HFFc6 (cell line): ENCODE results near the gene CREB3L2. TPM values are rescaled to one million over a fixed set of nuclear protein-coding genes. Genes with fewer than 3 reads are reported as not detected.
"Not testable (repeated sequence)": the region's sequence is repeated elsewhere in the genome, so short reads cannot be mapped to it uniquely, and the experiment has no call there.

Experiments
- DNase-seq: peaks from one replicate; pipeline ENCODE4 v3.0.0-alpha.2; 2018
- H3K27ac Mint-ChIP-seq: 2 replicates; pipeline ENCODE4 v1.8.0; 2020; ENCODE audit warnings: mild to moderate bottlenecking, mixed read lengths
- H3K27me3 Mint-ChIP-seq: 2 replicates; pipeline ENCODE4 v1.8.0; 2021; ENCODE audit warnings: mild to moderate bottlenecking, moderate library complexity, mixed read lengths; ENCODE audit not compliant: insufficient read depth
- H3K36me3 Mint-ChIP-seq: 2 replicates; pipeline ENCODE4 v1.8.0; 2021; ENCODE audit warnings: low read depth, mixed read lengths
- H3K4me1 Mint-ChIP-seq: 2 replicates; pipeline ENCODE4 v1.8.0; 2020; ENCODE audit warnings: low read depth, mixed read lengths
- H3K4me3 Mint-ChIP-seq: 2 replicates; pipeline ENCODE4 v1.8.0; 2020; ENCODE audit warnings: mild to moderate bottlenecking, moderate library complexity, mixed read lengths
- H3K9me3 Mint-ChIP-seq: 2 replicates; pipeline ENCODE4 v1.8.0; 2020; ENCODE audit warnings: mild to moderate bottlenecking, mixed read lengths
- total RNA-seq, 6 experiments: library from RNA; stranded (reverse); fragmentation: NEBNext Ultra II Directional; extraction: Animal tissue kit (Norgen Biotek cat#: 25700); gene quantifications; 2 replicates in 1 of 6; 3 replicates in 5 of 6; pipeline ENCODE4 v1.2.3, GENCODE V29; 2021
- TF ChIP-seq, protein P1 (sequence below): fragments of 200-600 bp; sonication (generic); IDR thresholded peaks from 2 replicates; pipeline ENCODE4 v1.5.0; 2021; ENCODE audit warnings: antibody characterized with exemption, mild to moderate bottlenecking

Gene CREB3L2
- total RNA-seq, 6 experiments from 2014 or later = 112 to 139 (median 123) TPM

DNA sequence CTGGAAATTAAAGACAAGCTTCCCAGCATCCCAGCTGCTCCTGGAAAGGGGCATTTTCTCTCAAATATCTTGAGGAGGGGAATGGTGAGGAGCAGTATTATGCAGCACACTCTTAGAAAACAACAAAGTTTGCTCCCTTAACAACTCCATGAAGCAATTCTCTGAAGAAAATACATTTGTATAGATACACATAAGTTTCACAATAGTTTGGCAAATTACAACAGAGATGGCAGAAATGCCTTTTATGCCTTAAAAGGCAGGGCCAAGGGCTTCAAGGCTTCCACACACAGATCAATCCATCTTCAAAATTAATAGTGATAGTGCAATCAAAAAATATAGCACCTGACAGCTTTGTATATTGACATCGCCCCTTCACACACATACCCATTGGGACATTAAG lies 167.3 kb downstream of the CREB3L2 start:
- Mint-ChIP-seq H3K27me3 (no peaks in the 10 kb centered on the region; the same call in 1 of the 2 replicates), H3K27ac (no peak overlapping the region), H3K9me3 (peaks cover 34% of the 10 kb centered on the region), H3K4me1 (peaks cover 17% of the 10 kb centered on the region), H3K4me3 (no peak overlapping the region), H3K36me3 (peaks cover 50% of the 10 kb centered on the region)
- TF ChIP-seq, protein P1, sequence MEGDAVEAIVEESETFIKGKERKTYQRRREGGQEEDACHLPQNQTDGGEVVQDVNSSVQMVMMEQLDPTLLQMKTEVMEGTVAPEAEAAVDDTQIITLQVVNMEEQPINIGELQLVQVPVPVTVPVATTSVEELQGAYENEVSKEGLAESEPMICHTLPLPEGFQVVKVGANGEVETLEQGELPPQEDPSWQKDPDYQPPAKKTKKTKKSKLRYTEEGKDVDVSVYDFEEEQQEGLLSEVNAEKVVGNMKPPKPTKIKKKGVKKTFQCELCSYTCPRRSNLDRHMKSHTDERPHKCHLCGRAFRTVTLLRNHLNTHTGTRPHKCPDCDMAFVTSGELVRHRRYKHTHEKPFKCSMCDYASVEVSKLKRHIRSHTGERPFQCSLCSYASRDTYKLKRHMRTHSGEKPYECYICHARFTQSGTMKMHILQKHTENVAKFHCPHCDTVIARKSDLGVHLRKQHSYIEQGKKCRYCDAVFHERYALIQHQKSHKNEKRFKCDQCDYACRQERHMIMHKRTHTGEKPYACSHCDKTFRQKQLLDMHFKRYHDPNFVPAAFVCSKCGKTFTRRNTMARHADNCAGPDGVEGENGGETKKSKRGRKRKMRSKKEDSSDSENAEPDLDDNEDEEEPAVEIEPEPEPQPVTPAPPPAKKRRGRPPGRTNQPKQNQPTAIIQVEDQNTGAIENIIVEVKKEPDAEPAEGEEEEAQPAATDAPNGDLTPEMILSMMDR = no peak
- no peak for DNase-seq

DNA sequence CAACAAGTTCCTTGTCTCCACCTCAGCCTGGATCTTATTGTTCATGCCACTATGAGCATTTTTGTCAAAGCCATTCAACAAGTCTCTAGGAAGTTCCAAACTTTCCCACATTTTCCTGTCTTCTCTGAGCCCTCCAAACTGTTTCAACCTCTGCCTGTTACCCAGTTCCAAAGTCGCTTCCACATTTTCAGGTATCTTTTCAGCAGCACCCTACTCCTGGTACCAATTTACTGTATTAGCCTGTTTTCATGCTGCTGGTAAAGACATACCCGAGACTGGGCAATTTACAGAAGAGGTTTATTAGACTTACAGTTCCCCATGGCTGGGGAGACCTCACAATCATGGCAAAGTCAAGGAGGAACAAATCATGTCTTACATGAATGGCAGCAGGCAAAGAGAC lies 168.9 kb downstream of the CREB3L2 start:
- Mint-ChIP-seq H3K9me3 (peaks cover 34% of the 10 kb centered on the region), H3K4me1 (peaks cover 17% of the 10 kb centered on the region), H3K36me3 (peaks cover 50% of the 10 kb centered on the region)
- H3K27ac Mint-ChIP-seq, DNase-seq, H3K4me3 Mint-ChIP-seq, H3K27me3 Mint-ChIP-seq: not testable (repeated sequence)

DNA sequence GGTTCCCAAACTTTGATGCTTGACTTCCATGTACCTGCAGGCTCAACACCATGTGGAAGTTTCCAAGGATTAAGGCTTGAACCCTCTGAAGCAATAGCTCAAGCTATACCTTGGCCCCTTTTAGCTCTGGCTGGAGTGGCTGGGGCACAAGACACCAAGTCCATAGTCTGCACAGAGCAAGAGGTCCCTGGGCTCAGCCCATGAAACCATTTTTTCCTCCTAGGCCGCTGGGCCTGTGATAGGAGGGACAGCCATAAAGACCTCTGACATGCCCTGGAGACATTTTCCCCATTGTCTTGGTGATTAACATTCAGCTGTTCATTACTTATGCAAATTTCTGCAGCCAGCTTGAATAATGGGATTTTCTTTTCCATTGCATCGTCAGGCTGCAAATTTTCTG lies 169.5 kb downstream of the CREB3L2 start:
- Mint-ChIP-seq H3K4me3 (no peak overlapping the region), H3K9me3 (peaks cover 34% of the 10 kb centered on the region), H3K27ac (no peak overlapping the region), H3K27me3 (no peaks in the 10 kb centered on the region; the same call in 1 of the 2 replicates), H3K36me3 (peaks cover 50% of the 10 kb centered on the region), H3K4me1 (peaks cover 17% of the 10 kb centered on the region)
- TF ChIP-seq, protein P1 = no peak
- no peak for DNase-seq

DNA sequence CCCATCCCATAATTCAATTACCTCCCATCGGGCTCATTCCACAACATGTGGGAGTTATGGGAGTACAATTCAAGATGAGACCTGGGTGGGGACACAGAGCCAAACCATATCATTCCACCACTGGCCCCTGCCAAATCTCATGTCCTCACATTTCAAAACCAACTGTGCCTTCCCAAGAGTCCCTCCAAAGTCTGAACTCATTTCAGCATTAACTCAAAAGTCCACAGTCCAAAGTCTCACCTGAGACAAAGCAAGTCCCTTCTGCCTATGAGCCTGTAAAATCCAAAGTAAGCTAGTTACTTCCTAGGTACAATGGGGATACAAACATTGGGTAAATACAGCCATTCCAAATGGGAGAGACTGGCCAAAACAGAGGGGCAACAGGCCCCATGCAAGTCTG lies 170.3 kb downstream of the CREB3L2 start:
- Mint-ChIP-seq H3K4me1 (peaks cover 13% of the 10 kb centered on the region), H3K36me3 (peaks cover 50% of the 10 kb centered on the region), H3K9me3 (peaks cover 34% of the 10 kb centered on the region)
- H3K4me3 Mint-ChIP-seq, H3K27ac Mint-ChIP-seq, DNase-seq, H3K27me3 Mint-ChIP-seq: not testable (repeated sequence)

DNA sequence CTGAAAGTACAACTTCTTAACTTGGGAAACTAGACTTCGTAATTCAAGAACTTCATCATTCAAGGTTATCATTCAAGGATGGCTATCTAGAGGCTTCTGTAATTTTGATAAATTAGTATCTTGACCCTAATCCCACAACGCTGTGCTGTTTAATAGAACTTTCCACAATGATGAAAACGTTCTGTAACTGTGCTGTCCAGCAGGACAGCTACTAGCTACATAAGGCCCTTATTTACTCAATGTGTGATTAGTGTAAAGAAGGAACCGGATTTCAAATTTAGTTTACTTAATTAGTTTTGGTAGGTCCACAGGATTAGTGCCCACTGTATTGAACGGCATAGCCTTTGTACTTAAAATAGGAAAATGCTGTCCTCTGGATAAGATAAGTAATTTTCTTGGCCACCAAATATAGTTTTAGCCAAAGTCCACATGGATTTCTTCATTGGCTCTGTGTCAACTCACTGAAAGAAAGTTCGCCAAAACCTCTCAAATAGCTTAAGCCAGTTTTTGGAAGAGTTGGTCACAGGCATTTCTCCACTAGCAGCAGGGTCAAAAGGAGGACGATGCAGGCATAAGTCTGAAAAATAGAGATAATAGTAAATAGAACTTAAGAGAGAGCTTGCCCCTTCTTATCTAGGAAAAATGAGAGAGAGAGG lies 172.4 kb downstream of the CREB3L2 start:
- H3K4me3 Mint-ChIP-seq = no peak overlapping the region
- no peak overlapping the region for H3K27ac Mint-ChIP-seq
- TF ChIP-seq, protein P1 = no peak
- H3K9me3 Mint-ChIP-seq = peaks cover 34% of the 10 kb centered on the region
- DNase-seq = no peak
- H3K36me3 Mint-ChIP-seq = peaks cover 38% of the 10 kb centered on the region
- H3K27me3 Mint-ChIP-seq = no peaks in the 10 kb centered on the region; the same call in 1 of the 2 replicates
- H3K4me1 Mint-ChIP-seq = no peaks in the 10 kb centered on the region

DNA sequence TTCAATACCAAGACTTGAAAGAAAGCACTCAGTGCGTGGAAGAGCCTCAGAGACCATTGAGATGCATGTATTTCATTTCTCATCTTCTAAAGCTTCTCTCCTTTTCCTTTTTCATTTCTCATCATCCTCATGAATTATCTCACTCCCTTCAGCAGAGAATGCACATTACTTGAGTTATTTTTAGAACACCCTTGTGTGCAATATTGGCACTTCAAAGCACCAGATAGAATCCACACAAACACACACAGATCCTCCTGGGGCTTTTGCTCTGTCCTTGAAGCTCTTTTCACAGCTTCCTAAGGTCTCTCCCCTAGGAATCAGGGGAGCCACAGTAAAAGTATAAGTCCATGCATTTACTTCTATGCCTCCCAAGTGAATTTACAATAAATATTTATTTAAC lies 173.4 kb downstream of the CREB3L2 start:
- H3K4me3 Mint-ChIP-seq = no peak overlapping the region
- peaks cover 28% of the 10 kb centered on the region for H3K9me3 Mint-ChIP-seq
- no peaks in the 10 kb centered on the region; the same call in 1 of the 2 replicates for H3K27me3 Mint-ChIP-seq
- DNase-seq = no peak
- peaks cover 2% of the 10 kb centered on the region; the same call in 1 of the 2 replicates for H3K4me1 Mint-ChIP-seq
- no peak overlapping the region for H3K27ac Mint-ChIP-seq
- H3K36me3 Mint-ChIP-seq = peaks cover 29% of the 10 kb centered on the region
- TF ChIP-seq, protein P1 = no peak
